Parathyroid adenoma (tissue), 2 donors: ENCODE measurements around the gene ABCB1.
"Not testable (repeated sequence)": the region's sequence is repeated elsewhere in the genome, so short reads cannot be mapped to it uniquely, and the experiment has no call there.

Experiments used
- H2AFZ ChIP-seq: fragments of 300-600 bp; sonication (generic); one replicate; pipeline ENCODE4 v1.7.0; 2017; ENCODE audit warnings: antibody characterized with exemption, mild to moderate bottlenecking
- H3K27ac ChIP-seq: fragments of 300-600 bp; sonication (generic); one replicate; pipeline ENCODE4 v1.7.0; 2017
- H3K27me3 ChIP-seq: fragments of 300-600 bp; sonication (generic); one replicate; pipeline ENCODE4 v1.7.0; 2017; ENCODE audit warnings: low read length; ENCODE audit not compliant: control insufficient read depth, insufficient read depth
- H3K36me3 ChIP-seq: fragments of 300-600 bp; sonication (generic); one replicate; pipeline ENCODE4 v1.7.0; 2017; ENCODE audit warnings: low read length; ENCODE audit not compliant: control insufficient read depth, insufficient read depth
- H3K4me1 ChIP-seq: fragments of 300-600 bp; sonication (generic); one replicate; pipeline ENCODE4 v1.7.0; 2017; ENCODE audit warnings: control low read depth
- H3K4me2 ChIP-seq: fragments of 300-600 bp; sonication (generic); one replicate; pipeline ENCODE4 v1.7.0; 2017; ENCODE audit warnings: low read length
- H3K4me3 ChIP-seq: fragments of 300-600 bp; sonication (generic); one replicate; pipeline ENCODE4 v1.7.0; 2017; ENCODE audit warnings: low read depth, low read length
- H3K79me2 ChIP-seq: fragments of 300-600 bp; sonication (generic); one replicate; pipeline ENCODE4 v1.7.0; 2017; ENCODE audit warnings: control low read depth
- H3K9ac ChIP-seq: fragments of 300-600 bp; sonication (generic); one replicate; pipeline ENCODE4 v1.7.0; 2017; ENCODE audit warnings: mild to moderate bottlenecking
- H3K9me3 ChIP-seq: fragments of 300-600 bp; sonication (generic); one replicate; pipeline ENCODE4 v1.7.0; 2017; ENCODE audit warnings: low read length; ENCODE audit not compliant: control insufficient read depth
- CTCF ChIP-seq: fragments of 300-600 bp; sonication (generic); IDR thresholded peaks from one replicate; pipeline ENCODE4 v1.7.0; 2017; ENCODE audit warnings: antibody characterized with exemption, mild to moderate bottlenecking
- donor health status: primary hyperparathyroidism.

ABCB1 gene

GRCh38 chr7:87474533-87475358, 125.9 kb downstream of the ABCB1 start:
- no peak for TF ChIP-seq CTCF
- Histone ChIP-seq H3K36me3 (no peaks in the 10 kb centered on the region), H3K4me3 (peak overlapping the region; percentile 25), H3K27me3 (peaks cover 3% of the 10 kb centered on the region), H3K79me2 (no peaks in the 10 kb centered on the region), H2AFZ (peak overlapping the region; percentile 65), H3K9ac (no peak overlapping the region), H3K27ac (no peak overlapping the region), H3K4me2 (peak overlapping the region; percentile 67), H3K4me1 (no peaks in the 10 kb centered on the region), H3K9me3 (no peaks in the 10 kb centered on the region)

GRCh38 chr7:87473986-87474385, 126.7 kb downstream of the ABCB1 start:
- no peaks in the 10 kb centered on the region for H3K9me3 ChIP-seq
- H3K9ac ChIP-seq, result no peak overlapping the region
- peaks cover 3% of the 10 kb centered on the region for H3K27me3 ChIP-seq
- no peak overlapping the region for H3K27ac ChIP-seq
- no peaks in the 10 kb centered on the region for H3K4me1 ChIP-seq
- no peaks in the 10 kb centered on the region for H3K79me2 ChIP-seq
- TF ChIP-seq CTCF, result no peak
- H2AFZ ChIP-seq, result no peak overlapping the region
- no peak overlapping the region for H3K4me2 ChIP-seq
- no peaks in the 10 kb centered on the region for H3K36me3 ChIP-seq
- no peak overlapping the region for H3K4me3 ChIP-seq

DNA sequence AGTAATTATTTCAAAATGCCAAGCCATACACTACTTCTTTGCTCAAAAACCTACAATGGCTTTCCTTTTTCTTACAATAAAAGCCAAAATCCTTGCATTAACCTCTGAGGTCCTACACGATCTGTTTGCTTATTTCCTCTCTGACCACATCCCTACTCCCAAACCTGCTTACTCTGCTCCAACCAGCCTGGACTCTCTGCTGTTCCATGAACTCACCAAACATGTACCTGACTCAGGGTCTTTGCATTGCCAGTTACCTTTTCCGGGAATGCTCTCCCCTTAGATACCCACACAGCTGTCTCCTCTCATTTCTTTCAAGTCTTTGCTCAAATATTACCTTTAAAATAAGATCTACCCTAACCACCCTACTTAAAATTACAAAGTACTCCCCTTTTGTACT, 127.5 kb downstream of the ABCB1 start:
- no peak overlapping the region for H3K4me2 ChIP-seq
- no peaks in the 10 kb centered on the region for H3K4me1 ChIP-seq
- no peak for TF ChIP-seq CTCF
- H3K36me3 ChIP-seq, result no peaks in the 10 kb centered on the region
- no peak overlapping the region for H2AFZ ChIP-seq
- H3K4me3 ChIP-seq, result no peak overlapping the region
- H3K79me2 ChIP-seq, result no peaks in the 10 kb centered on the region
- peaks cover 3% of the 10 kb centered on the region for H3K27me3 ChIP-seq
- no peaks in the 10 kb centered on the region for H3K9me3 ChIP-seq
- H3K9ac ChIP-seq, result no peak overlapping the region
- no peak overlapping the region for H3K27ac ChIP-seq

DNA sequence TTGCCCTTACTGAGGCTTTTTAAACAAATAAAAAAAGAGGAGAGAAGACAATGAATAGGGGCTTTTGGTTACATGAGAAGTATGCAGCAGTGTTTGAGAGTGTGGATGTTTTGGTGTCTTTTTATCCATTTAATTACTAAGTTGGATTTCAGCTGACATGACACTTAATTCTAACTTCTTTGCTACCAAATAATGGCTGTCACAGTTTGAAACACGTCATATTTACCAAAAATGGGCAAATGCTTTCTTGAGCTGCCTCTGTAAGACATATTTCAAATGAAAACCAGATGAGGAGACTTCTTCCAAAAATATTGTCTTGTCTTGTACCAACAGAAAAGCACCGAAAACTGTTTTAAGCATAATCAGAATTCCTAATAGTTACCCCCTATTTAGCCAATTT, 129.2 kb downstream of the ABCB1 start:
- Histone ChIP-seq H3K9ac (no peak overlapping the region), H2AFZ (no peak overlapping the region), H3K4me3 (no peak overlapping the region), H3K27me3 (peaks cover 3% of the 10 kb centered on the region), H3K9me3 (no peaks in the 10 kb centered on the region), H3K36me3 (no peaks in the 10 kb centered on the region), H3K27ac (no peak overlapping the region), H3K4me1 (no peaks in the 10 kb centered on the region), H3K4me2 (no peak overlapping the region), H3K79me2 (no peaks in the 10 kb centered on the region)
- TF ChIP-seq CTCF, result no peak

DNA sequence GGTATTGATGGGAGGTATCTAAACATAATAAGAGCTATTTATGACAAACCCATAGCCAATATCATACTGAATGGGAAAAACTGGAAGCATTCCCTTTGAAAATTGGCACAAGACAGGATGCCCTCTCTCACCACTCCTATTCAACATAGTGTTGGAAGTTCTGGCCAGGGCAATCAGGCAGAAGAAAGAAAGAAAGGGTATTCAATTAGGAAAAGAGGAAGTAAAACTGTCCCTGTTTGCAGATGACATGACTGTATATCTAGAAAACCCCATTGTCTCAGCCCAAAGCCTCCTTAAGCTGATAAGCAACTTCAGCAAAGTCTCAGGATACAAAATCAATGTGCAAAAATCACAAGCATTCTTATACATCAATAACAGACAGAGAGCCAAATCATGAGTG, 131.5 kb downstream of the ABCB1 start:
- not testable (repeated sequence) for H3K27me3 ChIP-seq, H3K9me3 ChIP-seq, H3K4me3 ChIP-seq, H3K9ac ChIP-seq, H3K4me1 ChIP-seq, H3K27ac ChIP-seq, H2AFZ ChIP-seq, H3K79me2 ChIP-seq, H3K36me3 ChIP-seq, H3K4me2 ChIP-seq

DNA sequence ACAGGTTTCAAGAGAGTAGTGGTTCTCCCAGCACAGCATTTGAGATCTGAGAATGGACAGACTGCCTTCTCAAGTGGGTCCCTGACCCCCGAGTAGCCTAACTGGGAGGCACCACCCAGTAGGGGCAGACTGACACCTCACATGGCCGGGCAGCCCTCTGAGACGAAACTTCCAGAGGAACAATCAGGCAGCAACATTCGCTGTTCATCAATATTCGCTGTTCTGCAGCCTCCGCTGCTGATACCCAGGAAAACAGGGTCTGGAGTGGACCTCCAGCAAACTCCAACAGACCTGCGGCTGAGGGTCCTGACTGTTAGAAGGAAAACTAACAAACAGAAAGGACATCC, 135.2 kb downstream of the ABCB1 start:
- not testable (repeated sequence) for H3K27ac ChIP-seq, H3K9ac ChIP-seq, H3K4me1 ChIP-seq, H3K27me3 ChIP-seq, H3K36me3 ChIP-seq, H3K9me3 ChIP-seq, H3K4me3 ChIP-seq, H3K4me2 ChIP-seq, H2AFZ ChIP-seq, H3K79me2 ChIP-seq

- not testable (repeated sequence) for H3K79me2 ChIP-seq, H3K27ac ChIP-seq, H3K36me3 ChIP-seq, H3K9ac ChIP-seq, H3K9me3 ChIP-seq, H3K4me2 ChIP-seq, H2AFZ ChIP-seq, H3K27me3 ChIP-seq, H3K4me1 ChIP-seq, H3K4me3 ChIP-seq
Observed at GRCh38 chr7:87464830-87465533, 135.7 kb downstream of the ABCB1 start.
